ENCODE data around the gene THADA. TPM values are rescaled to one million over a fixed set of nuclear protein-coding genes. Genes with fewer than 3 reads are reported as not detected.

Gene THADA
- total RNA-seq, 1 donor from 2014 or later: 19.4 TPM

DNA sequence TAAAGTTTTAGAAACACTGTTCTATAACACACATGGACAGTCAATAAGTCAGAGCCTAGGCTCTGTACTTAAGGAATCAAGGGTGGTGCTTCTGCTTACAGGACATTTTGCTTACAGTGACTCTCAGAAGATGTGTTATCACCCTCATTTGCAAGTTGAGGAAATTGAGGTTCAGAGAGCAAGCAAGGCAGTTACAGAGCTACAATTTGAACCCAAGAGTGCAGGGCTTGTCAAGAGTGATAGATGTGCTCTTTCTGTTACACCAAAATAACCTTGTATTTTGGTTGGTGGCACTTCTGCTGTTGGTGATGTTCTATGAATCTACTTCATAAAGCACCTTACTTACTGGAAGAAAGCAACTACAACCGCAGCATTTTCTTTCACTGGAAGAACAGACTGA is 170.2 kb downstream of the THADA start:
- Mint-ChIP-seq H3K27ac (ENCODE audit: unreplicated experiment) (no peak overlapping the region), H3K9me3 (ENCODE audit: unreplicated experiment) (no peaks in the 10 kb centered on the region), H3K27me3 (ENCODE audit: unreplicated experiment) (no peaks in the 10 kb centered on the region), H3K36me3 (ENCODE audit: low read depth, unreplicated experiment) (peaks cover 4% of the 10 kb centered on the region), H3K4me3 (ENCODE audit: unreplicated experiment) (no peak overlapping the region), H3K4me1 (ENCODE audit: unreplicated experiment) (peaks cover 4% of the 10 kb centered on the region)
- TF ChIP-seq CTCF (IDR thresholded peaks at IDR 0.05; ENCODE audit: unreplicated experiment): no peak
- no peak for DNase-seq (ENCODE audit: low spot score)

DNA sequence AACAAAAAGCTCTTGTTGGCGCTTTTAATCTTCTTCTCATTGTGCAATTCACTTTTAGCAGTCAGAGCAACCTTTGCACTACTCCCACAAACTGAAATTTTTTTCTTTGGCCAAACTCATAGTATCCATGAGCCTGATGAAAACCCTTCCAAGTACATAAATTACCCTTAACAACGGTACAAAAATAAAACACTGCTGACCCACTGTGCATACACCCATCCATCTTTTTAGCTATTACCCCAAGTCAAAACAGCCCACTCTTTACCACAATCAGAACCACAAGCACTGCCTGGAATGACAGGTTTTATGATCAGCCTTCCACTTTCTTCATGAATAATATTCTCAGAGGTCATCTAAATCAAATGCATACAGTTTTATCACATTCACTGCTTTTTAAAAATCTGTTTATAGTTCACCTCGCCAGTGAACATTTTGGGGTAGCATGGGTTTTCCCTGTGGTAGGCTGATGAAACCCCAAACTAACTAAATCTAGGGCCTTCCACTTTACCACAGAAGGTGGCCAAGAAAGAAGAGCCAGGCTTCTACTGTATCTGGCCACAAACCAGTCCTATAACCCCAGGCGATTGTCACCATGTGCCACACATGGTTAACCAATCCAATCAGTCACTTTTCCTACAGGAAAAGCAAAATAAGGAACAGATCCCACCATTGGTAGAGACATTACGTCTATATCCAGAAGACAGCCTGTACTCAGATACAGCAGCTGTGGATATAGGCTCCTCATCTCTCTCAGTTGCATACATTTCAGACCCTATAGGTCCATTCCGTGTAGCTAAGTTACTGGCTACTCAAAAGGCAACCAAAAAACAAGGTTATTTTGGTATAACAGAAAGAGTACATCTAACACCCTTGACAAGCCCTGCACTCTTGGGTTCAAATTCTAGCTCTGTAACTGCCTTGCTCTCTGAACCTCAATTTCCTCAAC is 171.3 kb downstream of the THADA start:
- Mint-ChIP-seq H3K36me3 (ENCODE audit: low read depth, unreplicated experiment) (peaks cover 4% of the 10 kb centered on the region), H3K9me3 (ENCODE audit: unreplicated experiment) (no peaks in the 10 kb centered on the region), H3K27me3 (ENCODE audit: unreplicated experiment) (no peaks in the 10 kb centered on the region), H3K27ac (ENCODE audit: unreplicated experiment) (no peak overlapping the region), H3K4me3 (ENCODE audit: unreplicated experiment) (no peak overlapping the region), H3K4me1 (ENCODE audit: unreplicated experiment) (peaks cover 4% of the 10 kb centered on the region)
- no peak for TF ChIP-seq CTCF (IDR thresholded peaks at IDR 0.05; ENCODE audit: unreplicated experiment)
- DNase-seq (ENCODE audit: low spot score): no peak

- Mint-ChIP-seq H3K27ac (ENCODE audit: unreplicated experiment) (no peak overlapping the region), H3K4me3 (ENCODE audit: unreplicated experiment) (no peak overlapping the region), H3K4me1 (ENCODE audit: unreplicated experiment) (peaks cover 6% of the 10 kb centered on the region), H3K27me3 (ENCODE audit: unreplicated experiment) (no peaks in the 10 kb centered on the region), H3K36me3 (ENCODE audit: low read depth, unreplicated experiment) (peaks cover 4% of the 10 kb centered on the region), H3K9me3 (ENCODE audit: unreplicated experiment) (no peaks in the 10 kb centered on the region)
- no peak for TF ChIP-seq CTCF (IDR thresholded peaks at IDR 0.05; ENCODE audit: unreplicated experiment)
- no peak for DNase-seq (ENCODE audit: low spot score)
These were observed 171.9 kb downstream of the THADA start for GRCh38 chr2:43423941-43424261.

DNA sequence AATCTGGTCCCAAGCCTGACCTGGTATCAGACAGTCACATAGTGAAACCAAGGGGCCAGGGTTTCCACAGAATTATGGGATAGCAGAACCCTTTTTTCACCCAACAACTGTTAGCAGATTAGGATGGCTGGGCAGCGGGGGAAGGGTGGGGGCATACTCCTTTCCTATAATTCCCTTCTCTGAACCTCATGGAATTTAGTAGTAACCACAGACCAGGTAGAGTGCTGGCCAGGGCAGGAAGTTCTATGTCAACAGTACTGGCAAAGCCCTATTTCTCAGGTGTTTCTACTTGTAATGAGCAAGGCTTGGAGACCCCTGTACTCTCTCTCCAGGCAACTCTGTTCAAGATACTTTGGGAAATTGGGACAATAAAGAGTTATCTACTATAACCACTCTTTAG is 174.6 kb downstream of the THADA start:
- no peaks in the 10 kb centered on the region for H3K9me3 Mint-ChIP-seq (ENCODE audit: unreplicated experiment)
- DNase-seq (ENCODE audit: low spot score): no peak
- peaks cover 6% of the 10 kb centered on the region for H3K4me1 Mint-ChIP-seq (ENCODE audit: unreplicated experiment)
- no peak for TF ChIP-seq CTCF (IDR thresholded peaks at IDR 0.05; ENCODE audit: unreplicated experiment)
- H3K4me3 Mint-ChIP-seq (ENCODE audit: unreplicated experiment): no peak overlapping the region
- no peak overlapping the region for H3K27ac Mint-ChIP-seq (ENCODE audit: unreplicated experiment)
- H3K36me3 Mint-ChIP-seq (ENCODE audit: low read depth, unreplicated experiment): peaks cover 4% of the 10 kb centered on the region
- H3K27me3 Mint-ChIP-seq (ENCODE audit: unreplicated experiment): no peaks in the 10 kb centered on the region

GRCh38 chr2:43420389-43420801 is 175.4 kb downstream of the THADA start:
- Mint-ChIP-seq H3K27me3 (ENCODE audit: unreplicated experiment) (no peaks in the 10 kb centered on the region), H3K4me1 (ENCODE audit: unreplicated experiment) (peaks cover 9% of the 10 kb centered on the region), H3K27ac (ENCODE audit: unreplicated experiment) (no peak overlapping the region), H3K36me3 (ENCODE audit: low read depth, unreplicated experiment) (peaks cover 4% of the 10 kb centered on the region), H3K9me3 (ENCODE audit: unreplicated experiment) (no peaks in the 10 kb centered on the region), H3K4me3 (ENCODE audit: unreplicated experiment) (no peak overlapping the region)
- no peak for TF ChIP-seq CTCF (IDR thresholded peaks at IDR 0.05; ENCODE audit: unreplicated experiment)
- no peak for DNase-seq (ENCODE audit: low spot score)
